Upper lobe of left lung (tissue), 4 donors: Measurements from ENCODE around the gene MAP3K3.

Experiments used
- CTCF ChIP-seq, 6 experiments: fragments of 450-650 bp in 4 of 6; fragments of 200-600 bp in 2 of 6; sonication (generic) in 2 of 6; IDR thresholded peaks; one replicate each; pipeline ENCODE4 v1.5.1; 2016 to 2019; ENCODE audit warnings: antibody characterized with exemption in 6 of 6
- POLR2AphosphoS5 ChIP-seq, 2 donors: sonication (generic); formaldehyde crosslinking; IDR thresholded peaks; one replicate each; pipeline ENCODE4 v1.5.1; 2017; ENCODE audit warnings: antibody characterized with exemption in 2 of 2

- no peak for TF ChIP-seq CTCF (IDR thresholded peaks at IDR 0.05)
- TF ChIP-seq POLR2AphosphoS5 (IDR thresholded peaks at IDR 0.05), result no peak
Observed at GRCh38 chr17:63646488-63646806, 24.2 kb downstream of the MAP3K3 start.
